NT2/D1 (cell line): Measurements from ENCODE around the gene RGS17.

Experiments used
- SUZ12 ChIP-seq: IDR thresholded peaks from 2 replicates; pipeline ENCODE4 v1.6.1; 2011; ENCODE audit not compliant: insufficient read length, insufficient read depth; ENCODE audit errors: extremely low read depth
- ZNF274 ChIP-seq: IDR thresholded peaks from 2 replicates; pipeline ENCODE4 v1.6.1; 2011; ENCODE audit warnings: mild to moderate bottlenecking, low read depth, low read length

DNA sequence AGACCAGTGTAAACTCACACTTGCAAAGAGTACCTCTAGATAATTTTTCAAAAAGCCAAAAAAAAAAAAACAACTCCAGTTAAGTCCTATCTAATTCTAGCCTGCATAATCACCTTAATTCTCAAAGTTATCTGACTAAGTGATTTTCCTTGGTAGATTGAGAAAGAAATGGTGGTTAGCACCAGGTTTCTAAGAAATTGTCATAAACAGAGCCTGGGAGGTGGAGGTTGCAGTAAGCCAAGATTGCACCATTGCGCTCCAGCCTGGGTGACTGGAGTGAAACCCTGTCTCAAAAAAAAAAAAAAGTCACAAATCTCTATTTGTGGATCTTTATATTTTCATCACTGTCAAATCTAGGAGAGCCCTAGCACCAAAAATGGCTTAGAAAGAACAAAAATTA, 157.2 kb downstream of the RGS17 start:
- TF ChIP-seq ZNF274 (no peak), SUZ12 (no peak)
